SU-DHL-6 (cell line): ENCODE data around the gene HMGB2.

Experiments used
- H2AFZ ChIP-seq: fragments of 200-600 bp; sonication (generic); 2 replicates; pipeline ENCODE4 v1.6.1; 2014; ENCODE audit warnings: low read depth, mild to moderate bottlenecking, moderate library complexity, mixed read lengths, antibody characterized with exemption, low read length; ENCODE audit not compliant: severe bottlenecking
- H3F3A ChIP-seq: fragments of 200-600 bp; shearing (Covaris generic); 2 replicates; pipeline ENCODE4 v1.6.0; 2016; ENCODE audit warnings: antibody characterized with exemption, mild to moderate bottlenecking; ENCODE audit not compliant: insufficient read depth
- H3K27ac ChIP-seq: fragments of 200-600 bp; sonication (generic); 2 replicates; pipeline ENCODE4 v1.5.1; 2016; ENCODE audit warnings: low read depth, mild to moderate bottlenecking, low read length, moderate library complexity, mixed read lengths
- H3K27me3 ChIP-seq: fragments of 200-600 bp; sonication (generic), shearing (Covaris generic); 2 replicates; pipeline ENCODE4 v1.6.0; 2014; ENCODE audit warnings: mild to moderate bottlenecking, low read length
- H3K36me3 ChIP-seq: fragments of 200-600 bp; sonication (generic); 2 replicates; pipeline ENCODE4 v1.6.1; 2014; ENCODE audit warnings: mild to moderate bottlenecking, low read length, mixed read lengths
- H3K4me2 ChIP-seq: fragments of 300-600, 200-600 bp; shearing (Covaris generic), sonication (generic); 2 replicates; pipeline ENCODE4 v1.6.0; 2014; ENCODE audit warnings: low read length, low read depth, mild to moderate bottlenecking; ENCODE audit not compliant: poor library complexity, severe bottlenecking
- H3K4me3 ChIP-seq: fragments of 200-600 bp; sonication (generic); 2 replicates; pipeline ENCODE4 v1.5.1; 2014; ENCODE audit warnings: antibody characterized with exemption, low read length, mild to moderate bottlenecking, mixed read lengths; ENCODE audit not compliant: insufficient read depth, poor library complexity, severe bottlenecking
- H3K79me2 ChIP-seq: fragments of 200-600 bp; sonication (generic); 2 replicates; pipeline ENCODE4 v1.6.1; 2014; ENCODE audit warnings: mild to moderate bottlenecking, low read length, moderate library complexity; ENCODE audit not compliant: insufficient read depth
- H3K9ac ChIP-seq: fragments of 200-600 bp; sonication (generic); 2 replicates; pipeline ENCODE4 v1.7.0; 2014; ENCODE audit warnings: mild to moderate bottlenecking, low read length
- H3K9me2 ChIP-seq: fragments of 200-600 bp; sonication (generic); replicated peaks from 2 replicates; pipeline ENCODE4 v1.6.1; 2014; ENCODE audit warnings: low read length; ENCODE audit not compliant: insufficient read depth
- H3K9me3 ChIP-seq: fragments of 200-600 bp; sonication (generic); 2 replicates; pipeline ENCODE4 v1.6.1; 2014; ENCODE audit warnings: low read length, mixed read lengths; ENCODE audit not compliant: insufficient read depth
- H4K20me1 ChIP-seq: fragments of 200-600 bp; sonication (generic); 2 replicates; pipeline ENCODE4 v1.6.1; 2014; ENCODE audit warnings: low read depth, mild to moderate bottlenecking, antibody characterized with exemption, low read length, moderate library complexity, mixed read lengths
- CTCF ChIP-seq: fragments of 200-600 bp; sonication (generic); IDR thresholded peaks from one replicate; pipeline ENCODE4 v1.5.1; 2017; ENCODE audit warnings: antibody characterized with exemption, mild to moderate bottlenecking, low read length, moderate library complexity; ENCODE audit not compliant: insufficient read depth, poor library complexity, severe bottlenecking
- EZH2phosphoT487 ChIP-seq: fragments of 200-600 bp; sonication (generic), shearing (Covaris generic); conservative IDR thresholded peaks from 2 replicates; pipeline ENCODE4 v1.6.1; 2018; ENCODE audit warnings: mild to moderate bottlenecking, antibody characterized with exemption, low read length, moderate library complexity, mixed read lengths

The HMGB2 gene

GRCh38 chr4:173289353-173289727, 44.8 kb downstream of the HMGB2 start:
- TF ChIP-seq CTCF = no peak
- TF ChIP-seq EZH2phosphoT487 = no peak
- no peaks in the 10 kb centered on the region for H3K79me2 ChIP-seq
- H2AFZ ChIP-seq = no peak overlapping the region
- no peaks in the 10 kb centered on the region for H3F3A ChIP-seq
- no peaks in the 10 kb centered on the region for H3K27me3 ChIP-seq
- peaks cover 14% of the 10 kb centered on the region; the same call in 1 of the 2 replicates for H3K9me3 ChIP-seq
- no peaks in the 10 kb centered on the region for H4K20me1 ChIP-seq
- no peak overlapping the region for H3K4me3 ChIP-seq
- H3K4me2 ChIP-seq = no peak overlapping the region
- no peaks in the 10 kb centered on the region for H3K9me2 ChIP-seq
- H3K36me3 ChIP-seq = no peaks in the 10 kb centered on the region
- no peak overlapping the region for H3K27ac ChIP-seq
- H3K9ac ChIP-seq = no peak overlapping the region

- no peak overlapping the region for H3K9ac ChIP-seq
- no peak overlapping the region for H2AFZ ChIP-seq
- no peaks in the 10 kb centered on the region for H3F3A ChIP-seq
- TF ChIP-seq CTCF (no peak), EZH2phosphoT487 (no peak)
- no peak overlapping the region for H3K4me2 ChIP-seq
- no peaks in the 10 kb centered on the region for H3K79me2 ChIP-seq
- H3K36me3 ChIP-seq = no peaks in the 10 kb centered on the region
- peaks cover 14% of the 10 kb centered on the region; the same call in 1 of the 2 replicates for H3K9me3 ChIP-seq
- no peaks in the 10 kb centered on the region for H3K27me3 ChIP-seq
- no peaks in the 10 kb centered on the region for H3K9me2 ChIP-seq
- H3K4me3 ChIP-seq = no peak overlapping the region
- no peak overlapping the region for H3K27ac ChIP-seq
- H4K20me1 ChIP-seq = no peaks in the 10 kb centered on the region
Observed at GRCh38 chr4:173288698-173289352, 45.3 kb downstream of the HMGB2 start.

- no peak overlapping the region for H3K4me2 ChIP-seq
- no peaks in the 10 kb centered on the region for H3K9me2 ChIP-seq
- no peak overlapping the region for H3K4me3 ChIP-seq
- H3K36me3 ChIP-seq = no peaks in the 10 kb centered on the region
- H3K79me2 ChIP-seq = no peaks in the 10 kb centered on the region
- TF ChIP-seq EZH2phosphoT487 (no peak), CTCF (peak; percentile 50)
- H3K27ac ChIP-seq = no peak overlapping the region
- H3K9ac ChIP-seq = no peak overlapping the region
- no peak overlapping the region for H2AFZ ChIP-seq
- H3K27me3 ChIP-seq = no peaks in the 10 kb centered on the region
- H3K9me3 ChIP-seq = peaks cover 14% of the 10 kb centered on the region; the same call in 1 of the 2 replicates
- H3F3A ChIP-seq = no peaks in the 10 kb centered on the region
- no peaks in the 10 kb centered on the region for H4K20me1 ChIP-seq
Observed at GRCh38 chr4:173288296-173288695, 45.9 kb downstream of the HMGB2 start.
